GM21515 (cell line): ENCODE results near the gene SNTB2.

Source experiments
- ATAC-seq: cut with Tn5 transposase; IDR thresholded peaks from one replicate; pipeline ENCODE4 v1.9.1; 2021; ENCODE audit not compliant: unreplicated experiment

The SNTB2 gene

GRCh38 chr16:69316595-69317034 is 129.7 kb downstream of the SNTB2 start:
- ATAC-seq, result no peak

DNA sequence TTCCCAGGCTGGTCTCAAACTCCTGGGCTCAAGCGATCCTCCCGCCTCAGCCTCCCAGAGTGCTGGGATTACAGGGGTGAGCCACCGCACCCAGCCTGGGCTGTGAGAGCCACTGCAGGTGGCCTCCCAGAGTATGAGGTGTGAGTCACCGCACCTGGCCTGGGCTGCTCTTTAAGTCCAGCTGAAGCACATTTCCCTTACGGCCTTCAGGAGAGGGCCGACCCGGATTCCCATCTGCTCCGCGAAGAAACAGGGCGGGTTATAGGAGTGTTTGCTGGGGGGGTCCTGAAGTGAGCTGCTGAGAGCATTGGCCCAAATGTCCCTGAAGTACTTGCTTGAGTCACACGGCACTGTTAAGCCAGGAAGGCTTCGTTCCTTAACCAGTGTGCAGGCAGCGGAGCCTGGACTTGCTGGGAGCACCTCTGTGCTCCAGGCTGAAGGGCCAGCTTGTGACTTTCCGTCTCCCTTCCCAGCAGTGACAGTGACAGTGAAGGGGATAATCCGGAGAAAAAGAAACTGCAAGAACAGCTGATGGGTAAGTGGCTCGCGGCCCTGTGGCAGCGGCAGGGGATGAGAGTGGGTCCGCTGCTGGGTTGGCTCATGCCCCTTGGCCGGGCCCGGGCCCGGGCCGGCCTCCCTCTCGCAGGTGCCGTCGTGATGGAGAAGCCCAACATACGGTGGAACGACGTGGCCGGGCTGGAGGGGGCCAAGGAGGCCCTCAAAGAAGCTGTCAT is 131.4 kb downstream of the SNTB2 start:
- ATAC-seq, result no peak

DNA sequence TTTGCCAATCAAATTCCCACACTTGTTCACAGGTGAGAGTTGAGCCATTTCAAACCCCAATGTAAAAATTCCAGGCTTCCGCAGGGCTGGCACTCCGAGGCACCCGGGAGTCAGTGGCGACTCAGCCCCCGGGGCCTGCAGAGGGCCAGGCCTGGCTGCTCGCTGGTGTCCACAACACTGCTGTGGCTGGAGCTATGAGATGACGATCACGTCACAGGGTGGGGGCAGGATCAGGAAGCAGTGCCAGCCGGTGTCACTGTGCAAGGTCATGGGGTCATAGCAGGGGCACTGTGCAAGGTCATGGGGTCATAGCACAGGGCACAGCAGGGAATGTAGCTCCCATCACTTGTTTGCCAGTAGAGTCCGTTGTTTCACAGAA is 131.9 kb downstream of the SNTB2 start:
- no peak for ATAC-seq

GRCh38 chr16:69319381-69319780 is 132.4 kb downstream of the SNTB2 start:
- ATAC-seq, result no peak

GRCh38 chr16:69319826-69320739 is 133.1 kb downstream of the SNTB2 start:
- ATAC-seq, result no peak

GRCh38 chr16:69320740-69321073 is 133.7 kb downstream of the SNTB2 start:
- no peak for ATAC-seq

- ATAC-seq, result no peak
Observed at GRCh38 chr16:69321080-69321479, 134.1 kb downstream of the SNTB2 start.

DNA sequence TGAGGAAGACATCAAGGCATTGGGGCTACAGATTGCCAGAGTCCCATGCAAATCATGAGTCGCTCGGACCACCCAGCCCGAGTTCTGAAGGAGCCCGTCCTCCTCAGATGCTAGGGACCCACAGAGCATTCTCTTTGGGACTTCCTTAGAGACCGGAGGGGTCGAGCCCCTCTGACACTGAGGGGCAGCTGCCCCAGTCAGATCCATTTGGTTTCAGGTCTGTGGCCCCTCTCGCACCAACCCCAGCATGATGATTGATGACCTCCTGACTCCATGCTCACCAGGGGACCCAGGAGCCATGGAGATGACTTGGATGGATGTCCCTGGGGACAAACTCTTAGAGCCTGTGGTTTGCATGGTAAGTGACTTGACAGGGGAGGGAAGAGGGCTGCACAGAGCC is 135.4 kb downstream of the SNTB2 start:
- ATAC-seq, result no peak

GRCh38 chr16:69323415-69323814 is 136.5 kb downstream of the SNTB2 start:
- ATAC-seq, result no peak

DNA sequence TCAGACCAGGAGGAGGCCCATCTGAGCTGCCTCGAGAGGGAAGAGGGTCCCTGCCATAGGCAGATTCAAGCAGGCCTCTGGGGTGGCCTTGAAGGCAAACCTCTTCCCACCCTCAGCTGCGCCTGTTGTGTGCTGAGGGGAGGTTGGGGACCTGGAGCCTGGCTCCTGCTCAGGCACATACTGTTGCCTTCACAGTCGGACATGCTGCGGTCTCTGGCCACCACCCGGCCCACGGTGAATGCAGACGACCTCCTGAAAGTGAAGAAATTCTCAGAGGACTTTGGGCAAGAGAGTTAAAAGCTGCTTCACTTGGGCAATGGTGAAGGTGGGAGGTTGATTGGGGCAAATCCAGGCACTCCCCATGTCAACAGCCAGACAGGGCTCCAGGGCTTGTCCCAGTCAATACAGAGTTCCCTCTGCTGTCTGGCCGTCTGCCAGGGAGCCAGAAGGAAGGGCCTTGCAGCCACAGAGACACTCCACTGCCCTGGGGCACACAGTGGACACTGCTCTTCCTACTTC is 137.1 kb downstream of the SNTB2 start:
- no peak for ATAC-seq

DNA sequence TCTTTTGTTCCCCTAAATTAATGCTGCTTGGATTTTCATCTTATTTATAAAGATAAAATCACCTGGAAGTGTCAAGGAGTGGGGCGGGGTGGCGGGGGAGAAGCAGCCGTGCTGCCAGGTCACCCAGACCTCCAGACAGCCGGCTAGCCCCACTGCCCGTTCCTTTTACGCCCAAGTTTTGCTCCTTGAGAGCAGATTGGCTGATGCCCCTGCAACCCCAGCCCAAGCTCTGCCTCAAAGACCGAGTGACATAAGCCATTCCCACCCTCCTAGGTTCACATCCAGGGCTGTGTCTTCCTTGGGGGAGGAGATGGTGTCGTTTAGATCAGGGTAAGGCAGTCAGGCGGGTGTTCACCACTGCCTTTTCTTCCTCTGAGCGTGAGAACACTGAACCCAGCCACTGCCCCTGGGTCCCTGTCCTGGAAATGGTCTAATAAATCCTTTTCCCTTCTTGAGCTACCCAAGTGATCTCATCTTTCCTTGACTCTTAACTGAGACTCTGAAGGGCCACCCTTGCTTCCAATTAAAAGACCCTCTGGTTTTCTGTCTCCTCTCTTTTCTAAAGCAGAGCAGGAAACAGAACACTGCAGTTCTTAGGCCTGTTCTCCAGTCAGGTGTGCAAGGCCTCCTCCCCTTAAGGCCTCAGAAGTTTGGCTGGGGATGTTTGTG is 137.8 kb downstream of the SNTB2 start:
- no peak for ATAC-seq

DNA sequence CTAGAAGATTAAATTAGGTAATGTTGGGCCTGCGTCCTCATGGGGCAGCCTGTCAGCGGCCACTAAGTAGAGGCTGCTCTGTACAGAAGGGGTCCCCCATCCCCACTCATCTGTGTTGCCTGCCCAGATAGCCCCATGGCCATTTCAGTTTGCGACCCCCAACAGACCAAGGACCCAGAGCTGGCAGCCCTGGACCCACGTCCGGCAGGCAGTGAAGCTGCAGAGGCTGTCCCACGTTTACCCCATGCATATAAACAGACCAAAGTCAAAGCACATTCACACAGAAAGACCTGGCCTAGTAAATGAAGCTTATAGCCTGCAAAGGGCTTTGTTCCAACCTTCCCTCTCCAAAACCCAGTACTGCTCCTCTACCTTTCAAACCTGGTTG is 138.8 kb downstream of the SNTB2 start:
- no peak for ATAC-seq

DNA sequence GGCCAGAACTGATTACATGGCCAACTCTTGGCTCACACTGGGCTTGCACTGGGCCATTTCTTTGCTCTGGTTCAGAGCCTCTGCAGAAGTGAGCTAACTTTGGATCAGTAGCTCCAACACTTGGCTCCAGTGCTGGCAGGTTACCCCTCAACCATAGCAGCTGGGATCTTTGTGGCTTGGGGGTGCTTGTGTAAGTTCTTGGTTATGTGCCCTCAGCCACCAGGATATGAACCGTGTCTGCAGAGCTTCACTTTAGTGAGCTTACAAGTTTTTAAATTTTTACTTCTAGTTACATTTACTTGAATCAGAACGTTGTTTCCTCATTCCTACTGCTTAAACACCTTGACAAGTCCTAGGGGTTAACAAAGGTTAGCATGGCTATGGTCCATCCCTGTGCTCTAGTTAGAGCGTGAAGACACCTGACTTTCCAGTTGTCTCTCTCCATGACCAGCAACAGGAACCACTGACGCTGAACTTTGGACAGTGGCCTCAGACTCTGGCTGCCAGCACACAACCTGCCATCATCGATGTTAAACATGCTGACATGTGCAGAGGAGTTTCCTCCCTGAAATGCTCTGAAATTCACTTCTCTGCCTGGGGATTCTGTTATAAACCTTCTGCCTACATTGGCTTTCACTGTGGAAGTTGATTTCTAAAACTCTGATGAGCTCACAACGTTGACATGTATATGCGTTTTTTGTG is 139.4 kb downstream of the SNTB2 start:
- ATAC-seq, result no peak

DNA sequence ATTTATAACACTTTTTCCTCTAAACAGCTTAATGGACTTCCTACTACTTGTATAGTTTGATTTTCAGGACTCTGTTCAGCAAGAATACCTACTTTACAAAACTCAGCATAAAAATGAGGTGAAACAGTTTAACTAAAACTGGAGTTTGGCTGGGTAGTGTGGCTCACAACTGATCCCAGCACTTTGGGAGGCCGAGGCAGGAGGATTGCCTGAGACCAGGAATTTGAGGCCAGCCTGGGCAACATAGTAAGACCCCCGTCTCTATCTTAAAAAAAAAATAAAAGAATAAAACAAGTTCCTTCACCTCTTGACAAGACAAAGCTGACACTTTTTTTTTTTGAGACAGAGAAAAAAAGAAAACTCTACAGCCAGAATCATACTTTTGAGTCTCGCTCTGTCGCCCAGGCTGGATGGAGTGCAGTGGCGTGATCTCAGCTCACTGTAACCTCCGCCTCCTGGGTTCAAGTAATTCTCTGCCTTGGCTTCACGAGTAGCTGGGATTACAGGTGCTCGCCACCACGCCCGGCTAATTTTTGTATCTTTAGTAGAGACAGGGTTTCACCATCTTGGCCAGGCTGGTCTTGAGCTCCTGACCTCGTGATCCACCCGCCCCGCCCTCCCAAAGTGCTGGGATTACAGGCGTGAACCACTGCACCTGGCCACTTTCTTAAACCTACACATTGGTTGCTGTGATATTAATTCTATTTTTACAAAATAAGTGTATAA is 140.8 kb downstream of the SNTB2 start:
- no peak for ATAC-seq

GRCh38 chr16:69328854-69329316 is 141.9 kb downstream of the SNTB2 start:
- no peak for ATAC-seq

DNA sequence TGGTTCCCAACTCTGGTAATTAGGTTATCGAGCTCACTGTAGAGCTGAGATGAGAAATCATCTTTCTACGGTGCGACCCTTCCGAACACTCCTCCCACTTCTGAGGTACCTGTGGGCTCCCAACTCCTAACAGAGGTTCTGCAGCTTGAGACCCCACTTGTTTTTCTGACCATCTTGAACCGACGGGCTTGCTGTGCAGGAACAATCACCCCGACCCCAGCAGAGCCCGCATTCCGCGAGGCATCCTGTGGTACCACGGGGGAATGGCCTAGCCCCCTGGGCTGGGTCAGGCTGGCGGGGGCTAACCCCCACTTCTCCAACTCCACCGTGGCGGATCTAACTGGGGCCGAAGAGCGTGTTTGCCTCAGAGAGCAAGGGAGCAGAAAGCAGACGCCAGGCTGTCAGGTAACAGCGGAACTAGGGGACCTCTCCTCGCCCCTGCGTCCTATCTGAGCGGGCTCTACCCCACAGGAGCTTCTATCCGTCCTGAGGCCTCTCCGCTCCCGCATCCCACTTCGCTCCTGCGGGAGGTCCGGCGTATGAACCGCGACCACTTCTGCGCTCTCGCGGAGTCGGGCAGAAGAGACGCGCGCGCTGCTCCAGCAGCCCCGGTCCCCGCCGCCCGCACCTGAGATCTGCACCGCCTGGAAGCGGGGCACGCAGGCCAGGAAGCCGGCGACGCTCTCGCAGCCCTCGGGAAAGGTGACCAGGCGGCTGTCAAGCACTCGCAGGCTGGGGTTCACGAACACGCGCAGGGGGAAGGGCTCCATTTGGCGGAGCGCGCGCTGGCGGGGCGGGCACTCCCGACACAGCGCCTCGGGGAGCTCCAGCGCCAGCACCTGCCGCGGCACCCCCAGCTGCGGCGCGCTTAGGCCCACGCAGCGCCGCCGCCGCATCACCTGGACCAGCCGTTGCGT is 142.7 kb downstream of the SNTB2 start:
- ATAC-seq, result peak; percentile 36

- peak; percentile 93 for ATAC-seq
Observed at GRCh38 chr16:69330286-69331109, 143.5 kb downstream of the SNTB2 start, which contains the start of gene PDF. TSS of gene PDF (minus strand) at chr16:69330588. CDS start at chr16:69330570, 18 bp downstream.

GRCh38 chr16:69334696-69335095 is 147.7 kb downstream of the SNTB2 start:
- ATAC-seq, result no peak
